ENCODE results near the gene GPC5. TPM values are rescaled to one million over a fixed set of nuclear protein-coding genes. Genes with fewer than 3 reads are reported as not detected.

GPC5 gene
- total and polyA plus RNA-seq, 2 experiments from 2014 or later = 0.32 TPM; not detected in 1

GRCh38 chr13:91659256-91660075 lies 261.0 kb downstream of the GPC5 start:
- Histone ChIP-seq H3K9me2 (ENCODE audit: insufficient read depth) (no peaks in the 10 kb centered on the region), H3K4me3 (no peak overlapping the region), H3K27ac (no peak overlapping the region), H4K20me1 (ENCODE audit: insufficient read depth) (no peaks in the 10 kb centered on the region), H3K9ac (no peak overlapping the region), H3K36me3 (ENCODE audit: low read depth) (no peaks in the 10 kb centered on the region), H3K79me2 (ENCODE audit: insufficient read depth) (no peaks in the 10 kb centered on the region), H3F3A (ENCODE audit: insufficient read depth) (no peaks in the 10 kb centered on the region), H3K4me2 (ENCODE audit: unreplicated experiment) (no peak overlapping the region), H3K27me3 (replicated peaks; ENCODE audit: insufficient read depth) (no peaks in the 10 kb centered on the region), H3K4me1 (ENCODE audit: insufficient read depth) (no peaks in the 10 kb centered on the region), H3K9me3 (ENCODE audit: low read depth) (no peaks in the 10 kb centered on the region), H2AFZ (no peak overlapping the region)
- DNase-seq = no peak
- WGBS, 2 experiments (ENCODE audit: low coverage in 1 of 2, low lambda C conversion rate in 2 of 2, missing lambda C conversion rate in 2 of 2) = 17% methylated on average over 4 of the region's 4 CpGs
- TF ChIP-seq EZH2 (IDR thresholded peaks at IDR 0.05; ENCODE audit: insufficient read depth, poor library complexity, severe bottlenecking) (no peak), EZH2phosphoT487 (IDR thresholded peaks at IDR 0.05; ENCODE audit: insufficient read depth, low read depth) (no peak)
- in situ Hi-C loops (cut with MboI) = no loop called here

- TF ChIP-seq EZH2phosphoT487 (IDR thresholded peaks at IDR 0.05; ENCODE audit: insufficient read depth, low read depth) (no peak), EZH2 (IDR thresholded peaks at IDR 0.05; ENCODE audit: insufficient read depth, poor library complexity, severe bottlenecking) (no peak)
- no peaks in the 10 kb centered on the region for H4K20me1 ChIP-seq (ENCODE audit: insufficient read depth)
Measured at GRCh38 chr13:91660076-91660415, 261.6 kb downstream of the GPC5 start.

GRCh38 chr13:91661692-91662490 lies 263.5 kb downstream of the GPC5 start:
- in situ Hi-C loops (cut with MboI) = no loop called here

More at GRCh38 chr13:91660076-91660415, 261.6 kb downstream of the GPC5 start:
- in situ Hi-C loops (cut with MboI) = no loop called here
- Histone ChIP-seq H3K9ac (no peak overlapping the region), H3K27ac (no peak overlapping the region), H2AFZ (no peak overlapping the region), H3K9me3 (ENCODE audit: low read depth) (no peaks in the 10 kb centered on the region), H3K27me3 (replicated peaks; ENCODE audit: insufficient read depth) (no peaks in the 10 kb centered on the region), H3K79me2 (ENCODE audit: insufficient read depth) (no peaks in the 10 kb centered on the region), H3K9me2 (ENCODE audit: insufficient read depth) (no peaks in the 10 kb centered on the region), H3K4me2 (ENCODE audit: unreplicated experiment) (no peak overlapping the region), H3F3A (ENCODE audit: insufficient read depth) (no peaks in the 10 kb centered on the region), H3K4me3 (no peak overlapping the region), H3K36me3 (ENCODE audit: low read depth) (no peaks in the 10 kb centered on the region), H3K4me1 (ENCODE audit: insufficient read depth) (no peaks in the 10 kb centered on the region)
- no peak for DNase-seq

GRCh38 chr13:91664039-91664438 lies 265.6 kb downstream of the GPC5 start:
- no peaks in the 10 kb centered on the region for H3K4me1 ChIP-seq (ENCODE audit: insufficient read depth)
- H3K4me2 ChIP-seq (ENCODE audit: unreplicated experiment) = no peak overlapping the region
- no peaks in the 10 kb centered on the region for H4K20me1 ChIP-seq (ENCODE audit: insufficient read depth)
- WGBS, 2 experiments (ENCODE audit: low coverage in 1 of 2, low lambda C conversion rate in 2 of 2, missing lambda C conversion rate in 2 of 2) = 41 to 59% methylated on average over 3 of the region's 3 CpGs
- no peaks in the 10 kb centered on the region for H3K79me2 ChIP-seq (ENCODE audit: insufficient read depth)
- no peak overlapping the region for H3K27ac ChIP-seq
- H2AFZ ChIP-seq = no peak overlapping the region
- H3K27me3 ChIP-seq (replicated peaks; ENCODE audit: insufficient read depth) = no peaks in the 10 kb centered on the region
- in situ Hi-C loops (cut with MboI) = no loop called here
- no peak for DNase-seq
- no peak for TF ChIP-seq EZH2phosphoT487 (IDR thresholded peaks at IDR 0.05; ENCODE audit: insufficient read depth, low read depth)
- no peak for TF ChIP-seq EZH2 (IDR thresholded peaks at IDR 0.05; ENCODE audit: insufficient read depth, poor library complexity, severe bottlenecking)
- no peak overlapping the region for H3K4me3 ChIP-seq
- H3K9me3 ChIP-seq (ENCODE audit: low read depth) = no peaks in the 10 kb centered on the region
- no peaks in the 10 kb centered on the region for H3K9me2 ChIP-seq (ENCODE audit: insufficient read depth)
- H3K9ac ChIP-seq = no peak overlapping the region
- no peaks in the 10 kb centered on the region for H3F3A ChIP-seq (ENCODE audit: insufficient read depth)
- no peaks in the 10 kb centered on the region for H3K36me3 ChIP-seq (ENCODE audit: low read depth)

More at GRCh38 chr13:91661692-91662490, 263.5 kb downstream of the GPC5 start:
- H3K27me3 ChIP-seq (replicated peaks; ENCODE audit: insufficient read depth) = no peaks in the 10 kb centered on the region
- no peaks in the 10 kb centered on the region for H3K9me3 ChIP-seq (ENCODE audit: low read depth)
- no peak overlapping the region for H2AFZ ChIP-seq
- no peaks in the 10 kb centered on the region for H3K4me1 ChIP-seq (ENCODE audit: insufficient read depth)
- no peak for DNase-seq
- WGBS, 2 experiments (ENCODE audit: low coverage in 1 of 2, low lambda C conversion rate in 2 of 2, missing lambda C conversion rate in 2 of 2) = 8 to 11% methylated on average over 4 of the region's 4 CpGs
- H3K9ac ChIP-seq = no peak overlapping the region
- no peaks in the 10 kb centered on the region for H3K9me2 ChIP-seq (ENCODE audit: insufficient read depth)
- H3K4me3 ChIP-seq = no peak overlapping the region
- no peaks in the 10 kb centered on the region for H3K36me3 ChIP-seq (ENCODE audit: low read depth)
- H3K4me2 ChIP-seq (ENCODE audit: unreplicated experiment) = no peak overlapping the region
- TF ChIP-seq EZH2phosphoT487 (IDR thresholded peaks at IDR 0.05; ENCODE audit: insufficient read depth, low read depth) (no peak), EZH2 (IDR thresholded peaks at IDR 0.05; ENCODE audit: insufficient read depth, poor library complexity, severe bottlenecking) (no peak)
- no peaks in the 10 kb centered on the region for H3F3A ChIP-seq (ENCODE audit: insufficient read depth)
- H4K20me1 ChIP-seq (ENCODE audit: insufficient read depth) = no peaks in the 10 kb centered on the region
- H3K27ac ChIP-seq = no peak overlapping the region
- no peaks in the 10 kb centered on the region for H3K79me2 ChIP-seq (ENCODE audit: insufficient read depth)

Data from GM23248 (cell line).